A549 (cell line): ENCODE results near the gene BANK1.

Experiments used
- CHD4 ChIP-seq: fragments of 200-600 bp; sonication (generic); IDR thresholded peaks from 2 replicates; pipeline ENCODE4 v1.6.1; 2016; ENCODE audit warnings: antibody characterized with exemption, mild to moderate bottlenecking, borderline replicate concordance
- ESRRA ChIP-seq: fragments of 150-350 bp; IDR thresholded peaks from 2 replicates; pipeline ENCODE4 v1.6.1; 2014; ENCODE audit warnings: mild to moderate bottlenecking, low read length, borderline replicate concordance
- HOXB5 ChIP-seq: fragments of 250-450 bp; sonication (Bioruptor Pico); IDR thresholded peaks from 2 replicates; pipeline ENCODE4 v1.5.0; 2020; ENCODE audit warnings: mild to moderate bottlenecking, moderate library complexity
- JUNB ChIP-seq: fragments of >200 bp; sonication (Bioruptor Twin); formaldehyde crosslinking; IDR thresholded peaks from 2 replicates; pipeline ENCODE4 v1.6.1; 2016
- NPAS2 ChIP-seq: fragments of 250-450 bp; sonication (Bioruptor Pico); IDR thresholded peaks from 2 replicates; pipeline ENCODE4 v1.8.0; 2022; ENCODE audit warnings: mild to moderate bottlenecking, moderate library complexity, borderline replicate concordance
- POLR2A ChIP-seq: IDR thresholded peaks from 2 replicates; pipeline ENCODE4 v1.6.1; 2012; ENCODE audit warnings: mild to moderate bottlenecking, low read length
- ZFP36 ChIP-seq: fragments of 450-650 bp; IDR thresholded peaks from 2 replicates; pipeline ENCODE4 v1.6.1; 2014; ENCODE audit warnings: borderline replicate concordance; ENCODE audit not compliant: partially characterized antibody
- ZSCAN20 ChIP-seq: fragments of 250-450 bp; sonication (Bioruptor Pico); IDR thresholded peaks from 2 replicates; pipeline ENCODE4 v1.8.0; 2022; ENCODE audit warnings: mild to moderate bottlenecking, moderate library complexity
- TF ChIP-seq, protein P1 (sequence below): fragments of >200 bp; sonication (Bioruptor Twin); formaldehyde crosslinking; IDR thresholded peaks from 3 replicates; pipeline ENCODE4 v1.5.1; 2016

- no peak for TF ChIP-seq ZSCAN20 (CRISPR knock-in tag)
- no peak for TF ChIP-seq POLR2A
- no peak for TF ChIP-seq HOXB5
- no peak for TF ChIP-seq NPAS2 (CRISPR knock-in tag)
- no peak for TF ChIP-seq ESRRA
- TF ChIP-seq JUNB = peak; percentile 76
- TF ChIP-seq, protein P1, sequence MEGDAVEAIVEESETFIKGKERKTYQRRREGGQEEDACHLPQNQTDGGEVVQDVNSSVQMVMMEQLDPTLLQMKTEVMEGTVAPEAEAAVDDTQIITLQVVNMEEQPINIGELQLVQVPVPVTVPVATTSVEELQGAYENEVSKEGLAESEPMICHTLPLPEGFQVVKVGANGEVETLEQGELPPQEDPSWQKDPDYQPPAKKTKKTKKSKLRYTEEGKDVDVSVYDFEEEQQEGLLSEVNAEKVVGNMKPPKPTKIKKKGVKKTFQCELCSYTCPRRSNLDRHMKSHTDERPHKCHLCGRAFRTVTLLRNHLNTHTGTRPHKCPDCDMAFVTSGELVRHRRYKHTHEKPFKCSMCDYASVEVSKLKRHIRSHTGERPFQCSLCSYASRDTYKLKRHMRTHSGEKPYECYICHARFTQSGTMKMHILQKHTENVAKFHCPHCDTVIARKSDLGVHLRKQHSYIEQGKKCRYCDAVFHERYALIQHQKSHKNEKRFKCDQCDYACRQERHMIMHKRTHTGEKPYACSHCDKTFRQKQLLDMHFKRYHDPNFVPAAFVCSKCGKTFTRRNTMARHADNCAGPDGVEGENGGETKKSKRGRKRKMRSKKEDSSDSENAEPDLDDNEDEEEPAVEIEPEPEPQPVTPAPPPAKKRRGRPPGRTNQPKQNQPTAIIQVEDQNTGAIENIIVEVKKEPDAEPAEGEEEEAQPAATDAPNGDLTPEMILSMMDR = no peak
- TF ChIP-seq CHD4 = no peak
- TF ChIP-seq ZFP36 = peak; percentile 14
Observed at GRCh38 chr4:101865501-101866062, 75.1 kb downstream of the BANK1 start.
